ENCODE measurements around the gene VIPR2.
"Not testable (repeated sequence)": the region's sequence is repeated elsewhere in the genome, so short reads cannot be mapped to it uniquely, and the experiment has no call there.

The VIPR2 gene

DNA sequence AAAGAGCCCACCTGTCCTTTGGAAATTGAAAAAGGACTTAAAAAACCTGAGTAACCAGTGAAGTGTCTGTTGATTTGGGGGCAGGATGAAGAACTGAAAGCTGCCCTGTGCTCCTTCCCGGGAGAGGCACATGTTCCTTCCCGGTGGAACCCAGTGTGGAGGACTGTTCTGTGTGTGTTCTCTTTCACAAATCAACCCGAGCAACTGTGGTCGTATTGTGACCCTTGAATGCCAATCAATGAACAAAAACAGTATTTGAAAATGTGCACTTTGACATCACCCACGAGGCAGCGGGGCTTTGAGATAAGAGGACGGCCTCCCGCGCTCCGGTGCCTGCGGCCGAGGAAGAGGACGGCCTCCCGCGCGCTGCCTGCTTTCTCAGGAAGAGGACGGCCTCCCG lies 139.0 kb downstream of the VIPR2 start:
- no peak for DNase-seq (ENCODE audit: insufficient read length, low spot score)
- no peak for FAIRE-seq

DNA sequence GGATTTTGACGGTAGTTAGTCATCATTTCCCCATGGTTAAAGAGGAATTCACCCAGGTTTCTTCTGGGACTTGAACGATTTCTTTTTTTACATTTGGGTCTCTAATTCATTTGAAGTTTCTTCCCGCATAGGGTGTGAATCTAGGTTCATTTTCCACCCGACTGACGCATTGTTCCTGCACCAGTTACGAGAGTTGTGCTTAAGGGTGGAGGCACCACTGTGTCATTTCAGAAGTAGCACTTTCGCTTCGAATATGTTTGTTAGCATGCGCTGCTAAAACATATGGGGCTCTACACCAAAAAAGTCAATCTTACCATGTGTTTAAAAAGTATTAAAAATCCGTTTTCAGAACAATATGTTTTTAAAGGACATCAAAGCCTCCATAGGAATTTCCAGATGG lies 140.3 kb downstream of the VIPR2 start:
- no peak for TF ChIP-seq POLR2A (IDR thresholded peaks at IDR 0.05; ENCODE audit: low read depth, low read length)
- DNase-seq (ENCODE audit: insufficient read length, low spot score) (no peak), FAIRE-seq (no peak)

More for the DNA sequence above, 139.0 kb downstream of the VIPR2 start:
- no peak for TF ChIP-seq POLR2A (IDR thresholded peaks at IDR 0.05; ENCODE audit: low read depth, low read length)

DNA sequence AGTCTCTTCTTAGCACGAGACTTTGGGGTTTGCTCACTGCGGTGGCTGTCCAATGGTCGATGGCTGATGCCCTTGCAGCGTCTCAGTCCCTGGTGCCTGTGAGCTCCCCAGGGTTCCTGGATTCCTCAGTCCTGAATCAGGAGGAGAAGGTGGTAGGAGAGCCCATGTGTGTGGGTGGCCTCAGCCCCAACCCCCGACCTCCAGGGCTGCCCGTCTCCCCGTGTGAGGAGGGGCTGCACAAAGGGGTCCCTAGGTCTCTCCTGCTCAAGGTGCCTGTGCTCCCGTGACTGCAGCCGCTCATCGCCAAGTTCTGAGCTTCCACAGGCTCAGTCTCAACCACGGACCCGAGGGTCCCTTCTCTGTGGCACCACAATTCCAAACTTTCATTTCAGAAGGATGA lies 142.9 kb downstream of the VIPR2 start:
- DNase-seq (ENCODE audit: insufficient read length, low spot score), result no peak
- no peak for FAIRE-seq
- TF ChIP-seq POLR2A (IDR thresholded peaks at IDR 0.05; ENCODE audit: low read depth, low read length), result no peak

DNA sequence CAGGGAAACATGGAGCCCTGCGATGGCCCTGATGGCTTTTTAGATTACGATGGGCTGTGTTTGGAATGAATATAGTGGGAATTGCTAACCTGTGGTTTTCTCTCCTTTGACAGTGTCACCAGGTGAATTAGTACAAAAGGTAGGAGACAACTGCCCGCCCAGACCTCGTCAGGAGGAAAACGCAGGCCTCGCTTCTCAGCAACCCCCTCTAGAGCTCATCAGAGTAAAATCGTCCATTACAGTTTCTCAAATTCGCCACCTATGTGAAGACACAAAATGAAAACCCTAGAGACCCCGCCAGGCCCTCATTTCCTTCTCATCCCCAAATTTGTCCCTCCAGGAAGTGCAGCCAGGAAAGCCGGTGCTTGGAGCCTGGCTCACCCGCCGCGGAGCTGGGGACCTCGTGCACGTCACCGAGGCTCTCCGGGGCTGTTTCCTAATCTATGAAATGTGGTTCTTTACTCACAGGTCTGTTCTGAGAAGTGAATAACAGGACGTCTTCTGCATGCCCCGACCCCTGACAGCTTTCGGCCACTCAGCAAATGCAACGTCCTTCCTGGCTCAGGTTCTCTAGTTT lies 143.7 kb downstream of the VIPR2 start:
- FAIRE-seq, result no peak
- TF ChIP-seq POLR2A (IDR thresholded peaks at IDR 0.05; ENCODE audit: low read depth, low read length), result no peak
- no peak for DNase-seq (ENCODE audit: insufficient read length, low spot score)

DNA sequence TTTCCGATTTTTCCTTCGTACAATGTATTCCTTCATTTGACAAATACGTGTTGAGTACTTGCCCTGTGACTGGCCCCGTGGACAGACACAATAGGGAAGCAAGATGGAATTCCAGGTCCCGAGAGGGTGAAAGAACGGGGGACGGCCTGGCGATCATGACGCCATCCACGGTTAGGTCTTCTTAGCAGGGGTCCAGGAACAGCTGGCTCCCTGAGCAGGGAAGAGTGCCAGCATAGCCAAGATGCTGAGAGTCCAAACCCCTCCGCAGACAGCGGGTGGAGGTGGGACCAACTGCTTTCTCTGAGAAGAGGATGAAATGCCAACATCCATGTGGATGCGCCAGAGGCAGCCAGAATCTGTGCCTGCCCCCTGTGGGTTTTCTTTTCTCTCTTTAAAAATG lies 144.6 kb downstream of the VIPR2 start:
- FAIRE-seq (no peak), DNase-seq (ENCODE audit: insufficient read length, low spot score) (no peak)
- TF ChIP-seq POLR2A (IDR thresholded peaks at IDR 0.05; ENCODE audit: low read depth, low read length), result no peak

DNA sequence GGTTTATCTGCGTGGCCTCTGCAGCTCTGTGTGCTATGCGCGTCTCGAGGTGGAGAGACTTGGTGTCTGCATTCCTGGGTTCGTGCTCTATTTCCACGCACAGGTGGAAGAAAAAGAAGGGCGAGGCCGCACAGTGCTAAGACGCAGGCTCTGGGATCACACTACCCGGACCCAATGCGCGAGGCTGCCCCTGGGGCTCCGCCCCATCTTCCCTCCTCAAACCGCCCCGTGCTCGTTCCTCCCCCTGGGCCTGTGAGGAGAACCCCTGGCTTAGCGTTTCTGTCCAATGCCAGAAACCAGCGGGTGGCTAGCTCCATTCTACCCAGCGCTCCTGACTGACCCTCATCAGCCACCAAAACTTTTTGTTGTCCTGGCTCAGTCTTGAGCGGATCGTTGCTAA lies 145.2 kb downstream of the VIPR2 start:
- TF ChIP-seq POLR2A (IDR thresholded peaks at IDR 0.05; ENCODE audit: low read depth, low read length), result no peak
- no peak for DNase-seq (ENCODE audit: insufficient read length, low spot score)
- no peak for FAIRE-seq

DNA sequence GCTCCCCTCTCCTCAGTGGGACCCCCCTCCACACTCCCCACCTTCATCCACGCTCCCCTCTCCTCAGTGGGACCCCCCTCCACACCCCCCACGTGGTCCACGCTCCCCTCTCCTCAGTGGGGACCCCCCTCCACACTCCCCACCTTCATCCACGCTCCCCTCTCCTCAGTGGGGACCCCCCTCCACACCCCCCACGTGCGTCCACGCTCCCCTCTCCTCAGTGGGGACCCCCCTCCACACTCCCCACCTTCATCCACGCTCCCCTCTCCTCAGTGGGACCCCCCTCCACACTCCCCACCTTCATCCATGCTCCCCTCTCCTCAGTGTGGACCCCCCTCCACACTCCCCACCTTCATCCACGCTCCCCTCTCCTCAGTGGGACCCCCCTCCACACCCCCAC lies 146.4 kb downstream of the VIPR2 start:
- FAIRE-seq; DNase-seq (ENCODE audit: insufficient read length, low spot score): not testable (repeated sequence)

DNA sequence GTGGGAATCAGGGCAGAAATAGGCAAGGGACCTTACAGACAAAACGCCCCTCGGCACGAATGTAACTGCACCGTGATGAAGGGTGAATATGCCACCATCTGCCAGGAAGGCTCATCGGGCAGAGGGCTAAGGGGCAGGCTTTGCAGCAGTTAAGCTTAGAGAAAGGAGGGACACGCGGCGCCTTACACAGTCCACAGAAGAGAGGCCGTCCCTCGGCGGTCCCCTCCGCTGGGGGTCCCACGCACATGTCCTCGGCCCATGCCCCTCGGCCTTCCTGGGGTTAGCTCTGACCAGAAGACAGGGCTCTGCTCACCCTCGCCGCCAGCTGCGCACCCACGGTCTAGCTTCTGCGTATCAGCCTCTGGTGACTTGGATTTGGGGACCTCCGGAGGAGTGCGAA lies 147.2 kb downstream of the VIPR2 start:
- FAIRE-seq (no peak), DNase-seq (ENCODE audit: insufficient read length, low spot score) (no peak)
- no peak for TF ChIP-seq POLR2A (IDR thresholded peaks at IDR 0.05; ENCODE audit: low read depth, low read length)

DNA sequence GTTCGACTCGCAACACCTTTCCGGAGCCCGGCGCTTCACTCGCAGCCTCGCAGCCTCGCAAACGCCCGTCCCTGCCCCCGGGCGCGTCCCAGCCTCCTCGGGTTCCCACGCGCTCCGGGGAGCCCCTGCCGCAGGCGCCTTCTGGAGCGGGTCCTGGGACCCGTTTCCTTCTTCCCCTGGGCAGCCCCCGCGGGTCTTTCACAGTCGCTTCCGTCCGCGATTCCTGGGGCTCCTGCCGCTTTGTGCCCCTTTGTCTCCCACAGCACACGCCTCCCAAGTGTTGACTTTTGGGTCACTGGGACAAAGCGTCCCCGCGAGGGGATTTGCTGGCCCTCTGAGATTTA lies 147.6 kb downstream of the VIPR2 start:
- FAIRE-seq, result no peak
- DNase-seq (ENCODE audit: insufficient read length, low spot score), result no peak

DNA sequence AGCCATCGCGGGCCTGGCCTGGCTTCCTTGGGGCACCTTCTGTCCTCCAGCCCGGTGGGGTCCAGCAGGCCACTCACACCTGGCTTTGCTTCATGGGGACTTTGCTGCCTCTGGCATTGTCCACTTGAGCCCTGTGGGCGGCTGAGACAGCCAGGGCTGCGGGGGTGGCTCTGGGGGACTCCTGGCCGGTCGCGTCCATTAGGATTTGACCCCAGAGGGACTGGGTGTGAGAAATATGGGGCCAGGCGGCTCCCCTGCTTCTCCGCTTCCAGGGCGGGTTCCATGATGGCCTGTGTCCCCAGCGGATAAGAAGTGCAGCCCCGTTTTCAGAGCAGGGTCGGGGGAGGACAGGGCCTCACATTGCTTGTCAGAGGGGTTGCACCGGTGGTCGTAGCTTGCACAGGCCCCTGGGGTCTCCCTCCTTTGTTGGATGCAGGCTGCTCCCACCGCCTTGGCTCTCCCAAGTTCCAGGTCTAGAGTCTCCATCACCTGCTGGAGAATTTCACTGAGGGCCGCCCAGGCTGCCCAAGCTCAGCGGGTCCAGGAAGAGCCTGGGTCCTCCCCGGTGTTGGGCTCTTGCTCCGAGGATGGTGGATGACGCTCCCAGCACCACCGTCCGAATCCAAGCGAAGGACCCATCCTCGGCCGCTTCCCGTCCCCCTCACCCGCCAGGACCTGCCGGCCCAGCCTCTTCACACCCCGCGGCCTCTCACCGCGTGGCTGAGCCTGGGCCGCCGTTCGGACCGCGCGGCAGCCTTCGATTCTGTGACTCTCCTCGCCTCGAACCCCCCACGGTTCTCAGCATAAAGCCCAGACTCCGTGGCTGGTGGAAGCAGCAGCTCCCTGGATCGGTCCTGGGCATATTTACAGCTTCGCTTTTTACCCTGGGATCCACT lies 148.2 kb downstream of the VIPR2 start:
- no peak for FAIRE-seq
- no peak for TF ChIP-seq POLR2A (IDR thresholded peaks at IDR 0.05; ENCODE audit: low read depth, low read length)
- no peak for DNase-seq (ENCODE audit: insufficient read length, low spot score)

More for the DNA sequence above, 147.6 kb downstream of the VIPR2 start:
- no peak for TF ChIP-seq POLR2A (IDR thresholded peaks at IDR 0.05; ENCODE audit: low read depth, low read length)

DNA sequence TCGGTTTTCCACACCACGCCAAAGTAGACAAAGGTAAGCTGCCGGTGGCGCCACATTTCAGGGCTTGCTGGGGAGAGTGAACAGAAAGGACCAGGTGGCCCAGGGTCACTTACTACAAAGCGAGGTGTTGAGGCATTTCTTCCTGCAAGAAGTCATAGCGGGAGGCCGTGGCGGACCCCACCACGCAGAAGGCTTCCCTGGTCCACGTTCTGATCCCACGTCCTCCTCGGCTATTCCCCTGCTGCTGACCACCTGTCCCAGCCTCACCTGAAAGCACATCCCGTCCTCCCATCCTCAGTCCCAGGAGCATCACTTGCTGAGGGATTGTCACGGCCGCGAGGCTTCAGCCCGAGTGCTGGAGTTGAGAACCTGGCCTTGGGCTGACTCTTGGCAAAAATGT lies 149.2 kb downstream of the VIPR2 start:
- TF ChIP-seq POLR2A (IDR thresholded peaks at IDR 0.05; ENCODE audit: low read depth, low read length), result no peak
- FAIRE-seq (no peak), DNase-seq (ENCODE audit: insufficient read length, low spot score) (no peak)

DNA sequence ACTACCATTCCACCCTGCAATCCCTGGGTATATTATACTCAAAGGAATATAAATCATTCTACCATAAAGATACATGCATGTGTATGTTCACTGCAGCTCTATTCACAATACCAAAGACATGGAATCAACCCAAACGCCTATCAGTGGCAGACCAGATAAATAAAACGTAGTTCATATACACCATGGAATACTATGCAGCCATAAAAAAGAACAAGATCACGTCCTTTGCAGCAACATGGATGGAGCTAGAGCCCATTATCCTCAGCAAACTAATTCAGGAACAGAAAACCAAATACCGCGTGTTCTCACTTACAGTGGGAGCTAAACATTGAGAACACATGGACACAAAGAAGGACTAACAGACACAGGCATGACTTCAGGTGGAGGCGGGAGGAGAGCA lies 150.0 kb downstream of the VIPR2 start:
- no peak for FAIRE-seq
- DNase-seq (ENCODE audit: insufficient read length, low spot score), result no peak
- no peak for TF ChIP-seq POLR2A (IDR thresholded peaks at IDR 0.05; ENCODE audit: low read depth, low read length)

DNA sequence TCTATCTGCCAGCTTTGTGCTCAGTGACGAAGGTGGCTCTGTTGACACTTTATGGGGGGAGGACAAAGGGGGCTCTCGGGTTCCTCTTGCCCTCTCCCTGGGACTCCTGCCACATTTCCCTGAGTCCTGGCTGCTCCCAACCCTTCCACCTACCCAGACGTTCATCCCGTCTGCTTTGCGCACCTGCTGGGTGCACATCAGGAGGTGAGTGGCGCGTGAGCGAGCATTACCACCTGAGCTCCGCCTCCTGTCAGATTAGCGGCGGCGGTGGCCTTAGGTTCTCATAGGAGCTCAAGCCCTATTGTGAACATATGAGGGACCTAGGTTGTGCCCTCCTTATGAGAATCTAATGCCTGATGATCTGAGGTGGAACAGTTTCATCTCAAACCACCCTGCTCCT lies 151.1 kb downstream of the VIPR2 start:
- no peak for TF ChIP-seq POLR2A (IDR thresholded peaks at IDR 0.05; ENCODE audit: low read depth, low read length)
- DNase-seq (ENCODE audit: insufficient read length, low spot score) (no peak), FAIRE-seq (no peak)

DNA sequence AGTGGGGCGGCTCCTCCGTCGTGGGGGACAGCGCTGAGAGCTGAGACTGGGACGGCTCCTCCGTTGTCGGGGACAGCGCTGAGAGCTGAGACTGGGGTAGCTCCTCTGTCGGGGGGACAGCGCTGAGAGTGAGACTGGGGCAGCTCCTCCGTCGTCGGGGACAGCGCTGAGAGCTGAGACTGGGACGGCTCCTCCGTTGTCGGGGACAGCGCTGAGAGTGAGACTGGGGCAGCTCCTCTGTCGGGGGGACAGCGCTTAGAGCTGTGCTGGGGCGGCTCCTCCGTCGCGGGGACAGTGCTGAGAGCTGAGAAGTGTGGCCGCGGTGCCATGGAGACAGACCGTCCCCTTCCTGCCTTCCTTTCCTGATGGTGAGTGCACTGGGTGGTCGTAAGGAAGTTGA lies 151.9 kb downstream of the VIPR2 start:
- DNase-seq (ENCODE audit: insufficient read length, low spot score) (no peak), FAIRE-seq (no peak)
- no peak for TF ChIP-seq POLR2A (IDR thresholded peaks at IDR 0.05; ENCODE audit: low read depth, low read length)
